HEK293T (cell line): ENCODE results near the gene STT3B.

Source experiments
- CTCF ChIA-PET: fragments of 350-600 bp; formaldehyde crosslinking; extraction: SDS; loops from one replicate; lab custom pipeline; 2021; ENCODE audit warnings: antibody characterized with exemption, inconsistent platforms; lab: Yijun Ruan, JAX
- POLR2A ChIA-PET: fragments of 350-600 bp; formaldehyde crosslinking; extraction: SDS; loops from one replicate; lab custom pipeline; 2020; ENCODE audit warnings: antibody characterized with exemption, inconsistent platforms; lab: Yijun Ruan, JAX
- DNase-seq: peaks from one replicate; pipeline ENCODE4 v3.0.0; 2012; ENCODE audit warnings: mixed read lengths; ENCODE audit errors: extremely low spot score
- ARNT ChIP-seq: fragments of 450-650 bp; IDR thresholded peaks from 2 replicates; pipeline ENCODE4 v1.6.1; 2017; ENCODE audit warnings: mild to moderate bottlenecking
- BHLHE40 ChIP-seq: fragments of 450-650 bp; IDR thresholded peaks from 2 replicates; pipeline ENCODE4 v1.6.1; 2016; ENCODE audit warnings: mild to moderate bottlenecking, moderate library complexity, borderline replicate concordance
- CTBP1 ChIP-seq: fragments of 450-650 bp; IDR thresholded peaks from 2 replicates; pipeline ENCODE4 v1.6.1; 2016; ENCODE audit warnings: borderline replicate concordance
- ELF4 ChIP-seq: fragments of 450-650 bp; IDR thresholded peaks from 2 replicates; pipeline ENCODE4 v1.6.1; 2017; ENCODE audit warnings: antibody characterized with exemption
- FOXA1 ChIP-seq: fragments of 450-650 bp; IDR thresholded peaks from 2 replicates; pipeline ENCODE4 v1.6.1; 2016; ENCODE audit warnings: mild to moderate bottlenecking
- FOXK2 ChIP-seq: fragments of 450-650 bp; IDR thresholded peaks from 2 replicates; pipeline ENCODE4 v1.6.1; 2016; ENCODE audit warnings: mild to moderate bottlenecking
- FOXM1 ChIP-seq: fragments of 450-650 bp; IDR thresholded peaks from 2 replicates; pipeline ENCODE4 v1.6.1; 2017; ENCODE audit warnings: mild to moderate bottlenecking, borderline replicate concordance
- HDGF ChIP-seq: fragments of 450-650 bp; IDR thresholded peaks from 2 replicates; pipeline ENCODE4 v1.6.1; 2017; ENCODE audit warnings: antibody characterized with exemption, borderline replicate concordance
- L3MBTL2 ChIP-seq: fragments of 450-650 bp; conservative IDR thresholded peaks from 2 replicates; pipeline ENCODE4 v1.6.1; 2016; ENCODE audit warnings: mild to moderate bottlenecking
- LEF1 ChIP-seq: fragments of 450-650 bp; IDR thresholded peaks from 2 replicates; pipeline ENCODE4 v1.6.1; 2017; ENCODE audit warnings: mild to moderate bottlenecking, borderline replicate concordance
- NFRKB ChIP-seq: fragments of 450-650 bp; IDR thresholded peaks from 2 replicates; pipeline ENCODE4 v1.6.1; 2016; ENCODE audit warnings: mild to moderate bottlenecking, moderate library complexity
- PKNOX1 ChIP-seq: fragments of 450-650 bp; IDR thresholded peaks from 2 replicates; pipeline ENCODE4 v1.6.1; 2016
- SP1 ChIP-seq: fragments of 450-650 bp; IDR thresholded peaks from 2 replicates; pipeline ENCODE4 v1.6.1; 2017
- SUZ12 ChIP-seq: fragments of 450-650 bp; IDR thresholded peaks from 2 replicates; pipeline ENCODE4 v1.6.1; 2016; ENCODE audit warnings: mild to moderate bottlenecking
- TARDBP ChIP-seq: fragments of 450-650 bp; IDR thresholded peaks from 2 replicates; pipeline ENCODE4 v1.6.1; 2016
- ZNF384 ChIP-seq: fragments of 450-650 bp; IDR thresholded peaks from 2 replicates; pipeline ENCODE4 v1.6.1; 2016

Gene STT3B

GRCh38 chr3:31579828-31580227 is 47.1 kb downstream of the STT3B start:
- ChIA-PET CTCF (interaction anchor here (0.6 to 1.2 kb wide), 2 partner anchors 189 to 1991 kb away, joined by 3 read pairs; no protein-coding TSS in a partner anchor), POLR2A (no interaction called here)
- no peak for TF ChIP-seq FOXK2
- no peak for TF ChIP-seq ELF4
- TF ChIP-seq FOXM1: no peak
- TF ChIP-seq BHLHE40: no peak
- no peak for DNase-seq

GRCh38 chr3:31580645-31581044 is 47.9 kb downstream of the STT3B start:
- TF ChIP-seq SUZ12 (no peak), L3MBTL2 (no peak), BHLHE40 (no peak)
- POLR2A ChIA-PET: interaction anchor here (1.4 kb wide), 1 partner anchor 48 kb away, joined by 7 read pairs; the partner anchor contains the start of gene STT3B
- CTCF ChIA-PET: interaction anchor here (0.6 kb wide), 1 partner anchor 1991 kb away, joined by 3 read pairs; no protein-coding TSS in a partner anchor

GRCh38 chr3:31581660-31582059 is 48.9 kb downstream of the STT3B start:
- no peak for DNase-seq
- CTCF ChIA-PET: no interaction called here
- POLR2A ChIA-PET: interaction anchor here (1.4 kb wide), 1 partner anchor 49 kb away, joined by 7 read pairs; the partner anchor contains the start of gene STT3B
- TF ChIP-seq PKNOX1 (no peak), TARDBP (no peak)

More at GRCh38 chr3:31580645-31581044, 47.9 kb downstream of the STT3B start:
- DNase-seq: no peak

GRCh38 chr3:31589228-31589627 is 56.5 kb downstream of the STT3B start:
- POLR2A ChIA-PET: no interaction called here
- TF ChIP-seq FOXM1 (no peak), NFRKB (no peak), PKNOX1 (no peak), SUZ12 (no peak), FOXA1 (no peak), TARDBP (no peak), LEF1 (no peak), SP1 (no peak)
- CTCF ChIA-PET: no interaction called here
- DNase-seq: no peak

GRCh38 chr3:31590650-31591049 is 57.9 kb downstream of the STT3B start:
- no peak for DNase-seq
- TF ChIP-seq FOXA1 (no peak), TARDBP (no peak), ZNF384 (no peak), ELF4 (no peak), FOXM1 (no peak), PKNOX1 (no peak), HDGF (no peak), LEF1 (no peak), CTBP1 (no peak), ARNT (no peak)
- ChIA-PET POLR2A (no interaction called here), CTCF (no interaction called here)

GRCh38 chr3:31592764-31593163 is 60.0 kb downstream of the STT3B start:
- TF ChIP-seq SP1 (no peak), CTBP1 (no peak), ZNF384 (no peak), NFRKB (no peak), ELF4 (no peak), HDGF (no peak), FOXM1 (no peak)
- ChIA-PET CTCF (no interaction called here), POLR2A (no interaction called here)
- DNase-seq: no peak

- ChIA-PET CTCF (no interaction called here), POLR2A (no interaction called here)
- DNase-seq: no peak
- TF ChIP-seq FOXA1 (no peak), ZNF384 (no peak), LEF1 (no peak), BHLHE40 (no peak), NFRKB (no peak), L3MBTL2 (no peak), CTBP1 (no peak), ARNT (no peak), ELF4 (no peak), HDGF (no peak), FOXM1 (no peak), FOXK2 (no peak), SUZ12 (no peak), SP1 (no peak), TARDBP (no peak), PKNOX1 (no peak)
These were observed 63.5 kb downstream of the STT3B start for GRCh38 chr3:31596176-31596575.
